Measurements from ENCODE around the gene KRT37. TPM values are rescaled to one million over a fixed set of nuclear protein-coding genes. Genes with fewer than 3 reads are reported as not detected.
"Not testable (repeated sequence)": the region's sequence is repeated elsewhere in the genome, so short reads cannot be mapped to it uniquely, and the experiment has no call there.

Gene KRT37
- total RNA-seq, 2 donors from 2014 or later, result not detected

- H3K9me3 ChIP-seq, result no peaks in the 10 kb centered on the region
- H3K36me3 ChIP-seq (replicated peaks in 1 of 2; ENCODE audit: insufficient read depth in 1 of 2, low read depth in 2 of 2), result no peaks in the 10 kb centered on the region
- intact Hi-C loops (cut with DNase I), result no loop called here
- no peak overlapping the region for H3K27ac ChIP-seq
- ATAC-seq (no peak), DNase-seq (no peak)
- no peaks in the 10 kb centered on the region for H3K4me1 ChIP-seq
- WGBS, 2 donors, result 94 to 97% methylated on average over 1 of the region's 1 CpG
- no peak overlapping the region for H3K4me3 ChIP-seq
- TF ChIP-seq POLR2A (IDR thresholded peaks at IDR 0.05), result no peak
- TF ChIP-seq CTCF (IDR thresholded peaks at IDR 0.05), result no peak
- H3K27me3 ChIP-seq, result no peaks in the 10 kb centered on the region
Observed at GRCh38 chr17:41386227-41386626, 38.2 kb downstream of the KRT37 start.

- TF ChIP-seq CTCF (IDR thresholded peaks at IDR 0.05) (no peak), POLR2A (IDR thresholded peaks at IDR 0.05) (no peak)
- H3K4me3 ChIP-seq, result no peak overlapping the region
- H3K4me1 ChIP-seq, result no peaks in the 10 kb centered on the region
- ATAC-seq (no peak), DNase-seq (no peak)
- H3K9me3 ChIP-seq, result no peaks in the 10 kb centered on the region
- no peaks in the 10 kb centered on the region for H3K27me3 ChIP-seq
- intact Hi-C loops (cut with DNase I), result no loop called here
- H3K27ac ChIP-seq, result no peak overlapping the region
- WGBS, 2 donors, result 86 to 96% methylated on average over 1 of the region's 1 CpG
- no peaks in the 10 kb centered on the region for H3K36me3 ChIP-seq (replicated peaks in 1 of 2; ENCODE audit: insufficient read depth in 1 of 2, low read depth in 2 of 2)
Observed at GRCh38 chr17:41383690-41384089, 40.7 kb downstream of the KRT37 start.

- 88 to 100% methylated on average over 1 of the region's 1 CpG for WGBS, 2 donors
- Histone ChIP-seq H3K36me3 (replicated peaks in 1 of 2; ENCODE audit: insufficient read depth in 1 of 2, low read depth in 2 of 2) (no peaks in the 10 kb centered on the region), H3K27ac (no peak overlapping the region), H3K4me3 (no peak overlapping the region), H3K4me1 (no peaks in the 10 kb centered on the region), H3K27me3 (no peaks in the 10 kb centered on the region), H3K9me3 (no peaks in the 10 kb centered on the region)
- intact Hi-C loops (cut with DNase I), result no loop called here
- ATAC-seq, result no peak
- TF ChIP-seq CTCF (IDR thresholded peaks at IDR 0.05) (no peak), POLR2A (IDR thresholded peaks at IDR 0.05) (no peak)
- DNase-seq, result no peak
Observed at GRCh38 chr17:41382394-41382793, 42.0 kb downstream of the KRT37 start.

- H3K4me3 ChIP-seq; H3K4me1 ChIP-seq; H3K27ac ChIP-seq; H3K9me3 ChIP-seq; intact Hi-C loops (cut with DNase I); DNase-seq; ATAC-seq; H3K36me3 ChIP-seq (replicated peaks in 1 of 2; ENCODE audit: insufficient read depth in 1 of 2, low read depth in 2 of 2); H3K27me3 ChIP-seq: not testable (repeated sequence)
- WGBS, 2 donors, result 76 to 77% methylated on average over 5 to 13 of the region's 13 CpGs
Observed at GRCh38 chr17:41381943-41382342, 42.4 kb downstream of the KRT37 start, which contains the start of gene KRT34. TSS of gene KRT34 (minus strand) at chr17:41382306. CDS start at chr17:41382246, 60 bp downstream.

GRCh38 chr17:41380091-41380490, 44.3 kb downstream of the KRT37 start:
- H3K36me3 ChIP-seq (replicated peaks in 1 of 2; ENCODE audit: insufficient read depth in 1 of 2, low read depth in 2 of 2); H3K4me1 ChIP-seq; ATAC-seq; H3K9me3 ChIP-seq; intact Hi-C loops (cut with DNase I); H3K4me3 ChIP-seq; DNase-seq; H3K27me3 ChIP-seq; H3K27ac ChIP-seq: not testable (repeated sequence)
- 73 to 76% methylated on average over 7 of the region's 7 CpGs for whole genome bisulfite sequencing, 2 donors

- no peaks in the 10 kb centered on the region for H3K9me3 ChIP-seq
- ATAC-seq, result no peak
- WGBS, 2 donors, result 13 to 17% methylated on average over 2 of the region's 2 CpGs
- H3K4me3 ChIP-seq, result no peak overlapping the region
- no peak overlapping the region for H3K27ac ChIP-seq
- H3K4me1 ChIP-seq, result no peaks in the 10 kb centered on the region
- no peak for TF ChIP-seq CTCF (IDR thresholded peaks at IDR 0.05)
- no peak for TF ChIP-seq POLR2A (IDR thresholded peaks at IDR 0.05)
- intact Hi-C loops (cut with DNase I), result no loop called here
- no peaks in the 10 kb centered on the region for H3K27me3 ChIP-seq
- no peaks in the 10 kb centered on the region for H3K36me3 ChIP-seq (replicated peaks in 1 of 2; ENCODE audit: insufficient read depth in 1 of 2, low read depth in 2 of 2)
- no peak for DNase-seq
Observed at GRCh38 chr17:41377546-41377945, 46.8 kb downstream of the KRT37 start.

All from body of pancreas (tissue), 4 donors.